WTC11 (cell line): ENCODE results near the gene ARHGAP4. TPM values are rescaled to one million over a fixed set of nuclear protein-coding genes. Genes with fewer than 3 reads are reported as not detected.

Experiments used
- AR ChIP-seq: fragments of 250-450 bp; sonication (Bioruptor Pico); IDR thresholded peaks from 2 replicates; pipeline ENCODE4 v1.9.0; 2021; ENCODE audit warnings: mild to moderate bottlenecking
- ATF2 ChIP-seq: sonication (generic); formaldehyde crosslinking; IDR thresholded peaks from 2 replicates; pipeline ENCODE4 v1.8.1; 2022; ENCODE audit warnings: low read depth, missing genetic modification reagents, borderline replicate concordance
- CDX4 ChIP-seq: fragments of 250-450 bp; sonication (Bioruptor Pico); IDR thresholded peaks from 2 replicates; pipeline ENCODE4 v1.9.0; 2021; ENCODE audit warnings: moderate library complexity, mild to moderate bottlenecking, inconsistent platforms, borderline replicate concordance
- JUN ChIP-seq: sonication (generic); formaldehyde crosslinking; IDR thresholded peaks from 2 replicates; pipeline ENCODE4 v1.8.0; 2023; ENCODE audit warnings: mild to moderate bottlenecking, missing genetic modification reagents
- MAX ChIP-seq: sonication (generic); formaldehyde crosslinking; IDR thresholded peaks from 2 replicates; pipeline ENCODE4 v1.8.0; 2022; ENCODE audit warnings: mild to moderate bottlenecking, missing genetic modification reagents
- NR2C2 ChIP-seq: sonication (generic); formaldehyde crosslinking; IDR thresholded peaks from 2 replicates; pipeline ENCODE4 v1.8.0; 2022; ENCODE audit warnings: mild to moderate bottlenecking, missing genetic modification reagents
- PREB ChIP-seq: sonication (generic); formaldehyde crosslinking; IDR thresholded peaks from 2 replicates; pipeline ENCODE4 v1.8.1; 2022; ENCODE audit warnings: mild to moderate bottlenecking, missing genetic modification reagents, moderate library complexity, borderline replicate concordance
- SMAD4 ChIP-seq: sonication (generic); formaldehyde crosslinking; IDR thresholded peaks from 2 replicates; pipeline ENCODE4 v1.8.0; 2022; ENCODE audit warnings: mild to moderate bottlenecking, missing genetic modification reagents
- SP1 ChIP-seq: sonication (generic); formaldehyde crosslinking; conservative IDR thresholded peaks from 2 replicates; pipeline ENCODE4 v1.8.1; 2022; ENCODE audit warnings: missing genetic modification reagents
- TP53 ChIP-seq: sonication (generic); formaldehyde crosslinking; IDR thresholded peaks from 2 replicates; pipeline ENCODE4 v1.8.1; 2023; ENCODE audit warnings: mild to moderate bottlenecking, missing genetic modification reagents
- USF2 ChIP-seq: sonication (generic); formaldehyde crosslinking; IDR thresholded peaks from 2 replicates; pipeline ENCODE4 v1.8.1; 2023; ENCODE audit warnings: mild to moderate bottlenecking, missing genetic modification reagents, moderate library complexity
- ZNF121 ChIP-seq: sonication (generic); formaldehyde crosslinking; IDR thresholded peaks from 2 replicates; pipeline ENCODE4 v1.8.0; 2023; ENCODE audit warnings: missing genetic modification reagents
- ZNF425 ChIP-seq: fragments of 250-450 bp; sonication (Bioruptor Pico); conservative IDR thresholded peaks from 2 replicates; pipeline ENCODE4 v1.9.0; 2021; ENCODE audit warnings: mild to moderate bottlenecking
- ZNF532 ChIP-seq: fragments of 250-450 bp; sonication (Bioruptor Pico); IDR thresholded peaks from 2 replicates; pipeline ENCODE4 v1.9.0; 2021; ENCODE audit warnings: mild to moderate bottlenecking, borderline replicate concordance
- total RNA-seq: library from RNA; stranded (reverse); gene quantifications from 3 replicates; pipeline ENCODE4 v1.2.3, GENCODE V29; 2021
- TF ChIP-seq, protein P1 (sequence below): sonication (generic); formaldehyde crosslinking; conservative IDR thresholded peaks from 2 replicates; pipeline ENCODE4 v1.8.1; 2022; ENCODE audit warnings: mild to moderate bottlenecking, missing genetic modification reagents
- TF ChIP-seq, protein P2 (sequence below): sonication (generic); formaldehyde crosslinking; IDR thresholded peaks from 2 replicates; pipeline ENCODE4 v1.8.1; 2023; ENCODE audit warnings: mild to moderate bottlenecking, missing genetic modification reagents
- TF ChIP-seq, protein P3 (sequence below): sonication (generic); formaldehyde crosslinking; IDR thresholded peaks from 2 replicates; pipeline ENCODE4 v1.8.1; 2022; ENCODE audit warnings: mild to moderate bottlenecking, moderate library complexity, missing genetic modification reagents
- TF ChIP-seq, protein P4 (sequence below): sonication (generic); formaldehyde crosslinking; IDR thresholded peaks from 2 replicates; pipeline ENCODE4 v1.8.1; 2023; ENCODE audit warnings: mild to moderate bottlenecking, missing genetic modification reagents

Gene ARHGAP4
- total RNA-seq, 1 experiment from 2014 or later, result 52.1 TPM

DNA sequence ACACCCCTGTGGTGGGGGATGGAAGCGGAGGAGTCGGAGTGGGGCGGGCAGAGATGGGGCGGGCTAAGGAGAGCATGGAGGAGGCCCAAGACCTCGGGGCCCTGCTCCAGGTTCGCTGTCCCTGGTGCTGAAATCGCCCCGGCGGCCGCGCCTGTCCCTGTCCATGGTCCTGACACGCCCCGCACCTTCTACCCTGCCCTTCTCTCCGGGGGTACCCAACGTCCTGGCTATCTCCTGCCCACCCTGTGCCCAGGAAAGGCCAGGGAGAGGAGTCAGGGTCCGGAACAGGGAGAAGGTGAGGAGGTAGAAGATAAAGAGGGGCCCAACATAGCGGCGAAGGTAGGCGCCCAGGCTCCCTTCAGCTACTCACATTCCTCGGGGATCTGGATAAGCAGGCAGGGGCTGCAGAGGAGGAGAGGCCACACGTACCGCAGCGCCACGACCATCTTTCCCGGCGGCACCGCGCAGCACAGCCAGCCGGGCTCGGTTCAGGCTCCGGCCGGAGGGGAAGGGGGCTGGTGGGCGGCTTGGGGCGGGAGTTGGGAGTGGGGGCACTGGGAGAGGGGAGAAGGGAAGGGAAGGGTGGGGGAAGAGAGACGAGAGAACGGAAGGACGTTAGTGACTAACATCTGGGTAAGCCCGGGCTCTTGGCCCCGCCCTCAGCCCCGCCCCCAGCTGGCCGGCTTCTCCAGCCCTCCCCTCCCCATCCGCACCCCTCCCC is 50.5 kb downstream of the ARHGAP4 start (continued):
- TF ChIP-seq JUN (peak; percentile 99), SP1 (peak; percentile 95), PREB (CRISPR knock-in tag) (peak; percentile 99), MAX (CRISPR knock-in tag) (peak; percentile 96), TP53 (CRISPR knock-in tag) (peak; percentile 99), AR (CRISPR knock-in tag) (no peak), SMAD4 (CRISPR knock-in tag) (peak; percentile 99), USF2 (CRISPR knock-in tag) (peak; percentile 57), NR2C2 (CRISPR knock-in tag) (peak; percentile 84), ZNF121 (peak; percentile 80), ZNF532 (CRISPR knock-in tag) (no peak), ATF2 (CRISPR knock-in tag) (peak; percentile 95), CDX4 (no peak), ZNF425 (CRISPR knock-in tag) (no peak)
- TF ChIP-seq, protein P1, sequence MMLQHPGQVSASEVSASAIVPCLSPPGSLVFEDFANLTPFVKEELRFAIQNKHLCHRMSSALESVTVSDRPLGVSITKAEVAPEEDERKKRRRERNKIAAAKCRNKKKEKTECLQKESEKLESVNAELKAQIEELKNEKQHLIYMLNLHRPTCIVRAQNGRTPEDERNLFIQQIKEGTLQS (CRISPR knock-in tag), result peak; percentile 91
- TF ChIP-seq, protein P2, sequence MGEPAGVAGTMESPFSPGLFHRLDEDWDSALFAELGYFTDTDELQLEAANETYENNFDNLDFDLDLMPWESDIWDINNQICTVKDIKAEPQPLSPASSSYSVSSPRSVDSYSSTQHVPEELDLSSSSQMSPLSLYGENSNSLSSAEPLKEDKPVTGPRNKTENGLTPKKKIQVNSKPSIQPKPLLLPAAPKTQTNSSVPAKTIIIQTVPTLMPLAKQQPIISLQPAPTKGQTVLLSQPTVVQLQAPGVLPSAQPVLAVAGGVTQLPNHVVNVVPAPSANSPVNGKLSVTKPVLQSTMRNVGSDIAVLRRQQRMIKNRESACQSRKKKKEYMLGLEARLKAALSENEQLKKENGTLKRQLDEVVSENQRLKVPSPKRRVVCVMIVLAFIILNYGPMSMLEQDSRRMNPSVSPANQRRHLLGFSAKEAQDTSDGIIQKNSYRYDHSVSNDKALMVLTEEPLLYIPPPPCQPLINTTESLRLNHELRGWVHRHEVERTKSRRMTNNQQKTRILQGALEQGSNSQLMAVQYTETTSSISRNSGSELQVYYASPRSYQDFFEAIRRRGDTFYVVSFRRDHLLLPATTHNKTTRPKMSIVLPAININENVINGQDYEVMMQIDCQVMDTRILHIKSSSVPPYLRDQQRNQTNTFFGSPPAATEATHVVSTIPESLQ (CRISPR knock-in tag), result peak; percentile 96
- TF ChIP-seq, protein P3, sequence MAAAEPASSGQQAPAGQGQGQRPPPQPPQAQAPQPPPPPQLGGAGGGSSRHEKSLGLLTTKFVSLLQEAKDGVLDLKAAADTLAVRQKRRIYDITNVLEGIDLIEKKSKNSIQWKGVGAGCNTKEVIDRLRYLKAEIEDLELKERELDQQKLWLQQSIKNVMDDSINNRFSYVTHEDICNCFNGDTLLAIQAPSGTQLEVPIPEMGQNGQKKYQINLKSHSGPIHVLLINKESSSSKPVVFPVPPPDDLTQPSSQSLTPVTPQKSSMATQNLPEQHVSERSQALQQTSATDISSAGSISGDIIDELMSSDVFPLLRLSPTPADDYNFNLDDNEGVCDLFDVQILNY (CRISPR knock-in tag), result peak; percentile 96
- TF ChIP-seq, protein P4, sequence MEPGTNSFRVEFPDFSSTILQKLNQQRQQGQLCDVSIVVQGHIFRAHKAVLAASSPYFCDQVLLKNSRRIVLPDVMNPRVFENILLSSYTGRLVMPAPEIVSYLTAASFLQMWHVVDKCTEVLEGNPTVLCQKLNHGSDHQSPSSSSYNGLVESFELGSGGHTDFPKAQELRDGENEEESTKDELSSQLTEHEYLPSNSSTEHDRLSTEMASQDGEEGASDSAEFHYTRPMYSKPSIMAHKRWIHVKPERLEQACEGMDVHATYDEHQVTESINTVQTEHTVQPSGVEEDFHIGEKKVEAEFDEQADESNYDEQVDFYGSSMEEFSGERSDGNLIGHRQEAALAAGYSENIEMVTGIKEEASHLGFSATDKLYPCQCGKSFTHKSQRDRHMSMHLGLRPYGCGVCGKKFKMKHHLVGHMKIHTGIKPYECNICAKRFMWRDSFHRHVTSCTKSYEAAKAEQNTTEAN (CRISPR knock-in tag), result peak; percentile 100
